ENCODE results near the gene INAFM2.

The INAFM2 gene

GRCh38 chr15:40307421-40308211 lies 15.9 kb upstream of the INAFM2 start, which contains the start of gene PLCB2:
Gene PLCB2, minus strand, starts transcription at chr15:40307935. Its CDS starts 263 bp downstream, at chr15:40307672.
- no peak for DNase-seq

DNA sequence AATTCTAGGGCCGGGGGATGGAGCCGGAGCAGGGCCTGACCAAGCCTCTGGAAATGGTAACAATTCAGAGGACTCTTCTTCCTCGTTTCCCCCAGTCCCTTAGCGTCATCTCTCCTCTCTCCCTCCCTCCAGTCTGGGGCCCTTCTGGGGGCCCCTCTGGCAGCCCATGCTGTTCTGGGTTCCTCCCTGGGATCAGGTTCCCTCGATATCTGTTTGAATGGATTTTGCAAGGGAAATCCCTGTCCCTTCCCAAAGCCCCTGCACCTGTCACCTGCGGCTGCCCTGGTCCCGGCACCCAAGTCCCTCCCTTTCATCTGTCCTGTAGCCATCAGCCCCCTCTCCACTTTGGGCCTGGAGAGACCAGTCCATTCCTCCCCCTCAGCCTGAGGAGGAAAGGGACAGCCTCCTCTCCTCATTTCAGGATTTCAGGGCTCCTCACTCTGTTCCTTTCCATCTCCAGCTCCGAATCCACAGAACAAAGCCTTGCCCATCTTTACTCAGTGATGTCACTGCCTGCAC lies 14.1 kb upstream of the INAFM2 start:
- no peak for DNase-seq

GRCh38 chr15:40310001-40310959 lies 13.2 kb upstream of the INAFM2 start:
- DNase-seq = no peak

- no peak for DNase-seq
Observed at GRCh38 chr15:40310993-40311392, 12.5 kb upstream of the INAFM2 start.

- no peak for DNase-seq
Observed at GRCh38 chr15:40312370-40313158, 10.9 kb upstream of the INAFM2 start.

GRCh38 chr15:40313531-40314398 lies 9.7 kb upstream of the INAFM2 start:
- DNase-seq = peak; percentile 94

DNA sequence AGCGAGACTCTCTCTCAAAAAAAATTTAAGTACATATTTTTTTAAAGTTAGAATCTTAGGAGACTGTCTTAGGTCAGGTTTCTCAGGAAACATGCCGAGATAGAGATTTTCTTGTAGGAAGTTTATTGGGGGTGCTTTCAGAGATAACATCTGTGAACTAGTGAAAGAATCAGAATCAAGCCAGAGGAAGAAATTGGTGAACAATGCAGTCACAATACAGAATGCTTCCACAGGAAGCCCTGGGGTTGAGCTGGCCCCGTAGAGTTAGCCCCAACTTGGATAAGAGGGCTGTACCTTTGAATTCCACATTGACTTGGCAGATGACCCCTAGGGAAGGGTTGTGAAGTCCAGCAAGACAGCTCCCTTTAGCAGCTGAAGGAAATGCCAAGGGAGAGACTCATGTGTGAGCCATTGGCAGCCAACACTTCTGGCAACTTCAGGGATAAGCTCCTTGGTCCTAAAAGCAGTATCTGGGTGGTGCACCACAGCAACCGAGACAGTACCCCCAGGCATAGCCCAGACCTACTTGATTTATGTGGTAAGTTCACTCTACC lies 8.7 kb upstream of the INAFM2 start:
- DNase-seq = no peak

- no peak for DNase-seq
Observed at GRCh38 chr15:40316931-40317330, 6.6 kb upstream of the INAFM2 start.

GRCh38 chr15:40317580-40317979 lies 5.9 kb upstream of the INAFM2 start:
- no peak for DNase-seq

- DNase-seq = no peak
Observed at GRCh38 chr15:40320409-40320808, 3.1 kb upstream of the INAFM2 start.

- DNase-seq = peak; percentile 52
Observed at GRCh38 chr15:40320931-40321371, 2.5 kb upstream of the INAFM2 start.

- no peak for DNase-seq
Observed at GRCh38 chr15:40322531-40323238, 807 bp upstream of the INAFM2 start.

DNA sequence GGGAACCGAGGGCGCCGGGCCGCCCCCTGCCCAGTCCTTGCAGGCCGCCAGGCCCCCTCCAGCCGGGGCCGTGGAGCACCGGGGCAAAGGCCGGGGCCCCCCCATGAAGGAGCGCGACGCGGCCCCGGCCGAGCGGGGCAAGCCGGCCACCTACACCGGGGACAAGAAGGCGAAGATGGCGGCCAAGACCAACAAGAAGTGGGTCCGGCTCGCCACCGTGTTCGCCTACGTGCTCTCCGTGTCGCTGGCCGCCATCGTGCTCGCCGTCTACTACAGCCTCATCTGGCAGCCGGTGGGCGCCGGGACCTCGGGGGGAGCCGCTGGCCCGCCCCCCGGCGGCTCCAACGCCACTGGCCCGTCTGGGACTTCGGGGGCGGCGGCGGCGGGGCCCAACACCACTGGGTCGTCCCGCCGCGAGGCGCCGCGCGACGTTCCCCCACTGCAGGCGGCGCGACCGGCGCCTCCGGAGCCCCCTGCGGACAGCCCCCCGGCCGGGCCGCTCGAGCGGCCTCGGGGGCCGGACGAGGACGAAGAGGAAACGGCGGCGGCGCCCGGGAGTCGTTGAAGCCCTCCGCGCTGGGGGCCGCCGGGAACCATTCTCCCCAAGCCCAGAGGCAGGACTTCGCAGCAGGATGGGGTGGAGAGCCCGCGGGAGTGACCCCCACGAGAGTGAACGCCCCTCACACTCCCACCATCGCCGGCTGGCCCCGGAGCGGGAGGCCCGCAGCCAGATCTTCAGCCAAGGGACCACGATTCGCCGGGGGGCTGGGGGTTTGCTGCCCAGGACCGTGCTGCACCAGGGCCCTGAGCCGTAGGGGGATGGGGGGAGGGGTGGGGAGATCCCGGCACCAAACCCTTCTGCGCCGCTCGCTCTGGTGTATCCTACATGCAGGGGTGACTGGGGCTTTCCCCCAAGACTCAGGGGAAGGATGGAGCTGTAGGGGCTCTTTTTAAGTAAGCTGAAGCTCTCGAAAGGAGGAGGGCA lies 753 bp downstream of the INAFM2 start:
- no peak for DNase-seq

DNA sequence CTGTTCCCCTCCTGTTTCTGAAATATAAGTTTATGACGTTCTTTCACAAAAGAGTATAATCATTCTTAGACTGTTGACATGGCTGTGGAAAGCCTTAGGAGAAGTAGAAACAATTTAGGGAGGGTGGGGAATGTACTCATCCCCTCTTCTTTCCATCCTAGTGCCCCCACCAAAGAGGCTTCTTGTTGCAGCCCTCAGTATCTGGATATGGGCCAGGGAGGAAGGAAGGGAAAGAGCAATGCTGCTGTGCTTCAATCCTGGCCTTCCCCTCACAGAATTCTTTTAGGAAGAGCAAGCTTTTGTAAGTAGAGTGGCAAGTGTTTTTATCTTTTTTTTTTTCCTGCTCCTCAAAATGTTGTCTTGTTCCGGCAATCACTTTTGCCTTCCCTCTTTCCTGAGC lies 1.7 kb downstream of the INAFM2 start:
- DNase-seq = no peak

GRCh38 chr15:40325700-40326099 lies 2.2 kb downstream of the INAFM2 start:
- DNase-seq = no peak

DNA sequence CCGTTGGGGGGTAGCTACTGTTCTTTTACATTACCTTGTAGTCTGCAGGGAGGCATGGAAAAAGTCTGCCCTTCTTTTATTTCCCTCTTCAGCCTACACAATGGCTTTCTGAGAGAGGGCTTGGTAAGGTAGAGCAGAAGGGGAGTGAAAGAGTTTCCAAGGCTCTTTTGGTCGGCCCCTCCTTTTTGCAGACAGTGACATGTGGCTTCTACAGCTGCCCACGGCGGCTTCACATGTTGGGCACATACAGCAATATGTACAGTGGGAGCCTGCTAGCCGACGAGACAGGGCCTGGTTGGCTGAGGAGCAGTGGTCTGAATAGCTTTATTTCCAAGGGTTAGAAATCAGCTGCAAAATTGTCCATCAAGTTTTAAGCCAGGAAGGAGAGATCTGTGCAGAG lies 4.0 kb downstream of the INAFM2 start:
- no peak for DNase-seq

GRCh38 chr15:40328176-40328575 lies 4.7 kb downstream of the INAFM2 start:
- DNase-seq = no peak

GRCh38 chr15:40328751-40329150 lies 5.3 kb downstream of the INAFM2 start:
- no peak for DNase-seq

DNA sequence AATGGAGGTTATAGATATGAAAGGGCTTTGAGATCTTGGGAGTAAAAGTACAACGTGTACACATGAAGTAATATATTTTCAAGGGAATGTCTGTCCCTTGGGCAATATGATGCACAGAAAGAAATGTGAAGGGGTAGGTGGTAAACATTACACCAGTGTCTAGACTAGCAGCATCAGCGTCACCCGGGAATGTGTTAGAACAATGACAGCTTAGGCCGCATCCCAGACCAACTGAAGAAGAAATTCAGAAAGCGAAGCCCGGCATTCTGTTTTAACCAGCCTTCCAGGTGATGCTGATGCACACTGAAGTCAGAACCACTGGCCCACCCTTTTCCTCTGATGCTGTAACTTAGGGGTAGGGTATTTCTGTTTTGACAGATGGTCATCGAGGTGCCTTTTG lies 6.3 kb downstream of the INAFM2 start:
- no peak for DNase-seq
